Activated CD8-positive, alpha-beta T cell treated with anti-CD3 and anti-CD28 coated beads for 36 hours (primary cell): ENCODE measurements around the gene URI1. TPM values are rescaled to one million over a fixed set of nuclear protein-coding genes. Genes with fewer than 3 reads are reported as not detected.

Source experiments
- ATAC-seq: fragments of 200-7000 bp; cut with Tn5 transposase; one replicate; pipeline ENCODE4 v1.10.0; 2021; ENCODE audit warnings: mild to moderate bottlenecking, moderate library complexity
- CTCF ChIA-PET: fragments of 350-600 bp; sonication (Branson Sonifier 250); formaldehyde crosslinking; loops from one replicate; lab custom pipeline; 2021; ENCODE audit warnings: antibody characterized with exemption; lab: Charles Lee
- POLR2A ChIA-PET: fragments of 350-600 bp; sonication (Branson Sonifier 250); formaldehyde crosslinking; loops from one replicate; lab custom pipeline; 2021; ENCODE audit warnings: antibody characterized with exemption; lab: Charles Lee
- DNase-seq: peaks from one replicate; pipeline ENCODE4 v3.0.0-alpha.2; 2020
- H3K27ac Mint-ChIP-seq: one replicate; pipeline ENCODE4 v1.8.0; 2021; ENCODE audit warnings: mild to moderate bottlenecking, mixed read lengths
- H3K27me3 Mint-ChIP-seq: one replicate; pipeline ENCODE4 v1.8.0; 2021; ENCODE audit warnings: mixed read lengths
- H3K36me3 Mint-ChIP-seq: one replicate; pipeline ENCODE4 v1.8.0; 2021; ENCODE audit warnings: low read depth, mixed read lengths
- H3K4me1 Mint-ChIP-seq: one replicate; pipeline ENCODE4 v1.8.0; 2021; ENCODE audit warnings: low read depth, mixed read lengths
- H3K4me3 Mint-ChIP-seq: one replicate; pipeline ENCODE4 v1.8.0; 2021; ENCODE audit warnings: mild to moderate bottlenecking, moderate library complexity, mixed read lengths
- H3K9me3 Mint-ChIP-seq: one replicate; pipeline ENCODE4 v1.8.0; 2021; ENCODE audit warnings: mixed read lengths
- CTCF ChIP-seq: fragments of 200-600 bp; IDR thresholded peaks from one replicate; pipeline ENCODE4 v1.8.0; 2022; ENCODE audit warnings: antibody characterized with exemption, mild to moderate bottlenecking
- intact Hi-C: fragments of 100-400 bp; cut with micrococcal nuclease; formaldehyde crosslinking; loops from one replicate; pipeline ENCODE4 v1.10.0; 2022
- total RNA-seq, 2 experiments: library from RNA; stranded (reverse); gene quantifications; one replicate each; pipeline ENCODE4 v1.2.3, GENCODE V29; 2021

Gene URI1
- total RNA-seq, 2 experiments from 2014 or later, result 65.5 to 71.1 TPM

DNA sequence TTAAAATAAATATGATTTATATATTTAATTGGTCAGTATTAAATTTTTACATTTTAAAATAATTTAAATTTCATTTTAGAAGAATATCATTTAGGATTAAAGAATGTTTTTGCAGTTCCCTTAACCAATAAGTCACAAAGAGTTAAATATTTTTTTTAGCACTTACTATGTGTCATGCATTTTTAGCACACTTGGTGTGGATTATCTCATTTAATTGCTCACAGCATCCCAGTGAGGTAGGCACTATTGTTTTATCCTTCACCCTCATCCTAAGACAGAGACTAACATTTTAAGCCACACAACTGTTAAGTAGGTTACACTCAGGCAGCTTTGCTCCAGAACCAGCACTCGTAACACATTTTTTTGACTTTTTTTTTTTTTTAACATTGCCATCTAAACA is 78.2 kb downstream of the URI1 start:
- H3K4me3 Mint-ChIP-seq, result no peak overlapping the region
- H3K27me3 Mint-ChIP-seq, result no peaks in the 10 kb centered on the region
- CTCF ChIA-PET, result no interaction called here

DNA sequence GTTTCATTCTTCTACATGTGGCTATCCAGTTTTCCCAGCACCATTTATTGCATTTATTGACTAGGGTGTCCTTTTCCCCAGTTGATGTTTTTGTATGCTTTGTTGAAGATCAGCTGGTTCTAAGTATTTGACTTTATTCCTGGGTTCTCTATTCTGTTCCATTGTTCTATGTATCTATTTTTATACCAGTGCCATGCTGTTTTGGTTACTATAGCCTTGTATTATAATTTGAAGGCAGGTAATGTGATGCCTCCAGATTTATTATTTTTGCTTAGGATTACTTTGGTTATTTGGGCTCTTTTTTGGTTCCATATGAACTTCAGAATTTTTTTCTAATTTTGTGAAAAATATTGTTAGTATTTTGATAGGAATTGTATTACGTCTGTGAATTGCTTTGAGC is 80.6 kb downstream of the URI1 start:
- Mint-ChIP-seq H3K9me3 (no peaks in the 10 kb centered on the region), H3K27ac (no peak overlapping the region), H3K36me3 (peaks cover 22% of the 10 kb centered on the region), H3K4me1 (peaks cover 5% of the 10 kb centered on the region), H3K4me3 (no peak overlapping the region), H3K27me3 (no peaks in the 10 kb centered on the region)
- DNase-seq, result no peak
- ATAC-seq, result no peak
- no peak for TF ChIP-seq CTCF
- intact Hi-C loops, result no loop called here
- ChIA-PET CTCF (no interaction called here), POLR2A (no interaction called here)

More for the DNA sequence above, 78.2 kb downstream of the URI1 start:
- no peak for ATAC-seq
- peaks cover 4% of the 10 kb centered on the region for H3K4me1 Mint-ChIP-seq
- no peak for DNase-seq
- POLR2A ChIA-PET, result interaction anchor here (1.2 kb wide), 1 partner anchor 60 kb away, joined by 3 read pairs; no protein-coding TSS in a partner anchor
- H3K36me3 Mint-ChIP-seq, result peaks cover 22% of the 10 kb centered on the region
- intact Hi-C loops, result no loop called here
- no peaks in the 10 kb centered on the region for H3K9me3 Mint-ChIP-seq
- no peak overlapping the region for H3K27ac Mint-ChIP-seq
- no peak for TF ChIP-seq CTCF

DNA sequence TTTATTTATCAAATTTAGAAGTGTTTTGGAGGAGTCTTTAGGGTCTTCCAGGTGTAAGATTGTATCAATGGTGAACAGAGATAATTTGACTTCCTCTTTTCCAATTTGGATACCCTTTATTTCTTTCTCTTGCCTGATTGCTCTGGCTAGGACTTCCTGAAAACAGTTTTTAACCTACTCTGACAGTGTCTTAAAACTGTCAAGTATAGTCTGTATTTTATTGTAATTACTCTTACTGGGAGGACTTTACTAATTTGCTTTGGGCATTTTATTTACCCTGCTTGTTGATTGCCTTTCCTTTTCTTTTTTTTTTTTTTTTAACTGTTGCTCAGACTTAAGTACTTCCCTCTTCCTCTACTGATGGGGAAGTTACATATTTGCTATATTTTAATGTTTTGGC is 81.3 kb downstream of the URI1 start:
- ChIA-PET POLR2A (no interaction called here), CTCF (no interaction called here)
- Mint-ChIP-seq H3K4me1 (peaks cover 7% of the 10 kb centered on the region), H3K27me3 (no peaks in the 10 kb centered on the region), H3K27ac (no peak overlapping the region), H3K36me3 (peaks cover 21% of the 10 kb centered on the region), H3K9me3 (no peaks in the 10 kb centered on the region), H3K4me3 (no peak overlapping the region)
- intact Hi-C loops, result no loop called here
- TF ChIP-seq CTCF, result no peak
- no peak for DNase-seq
- no peak for ATAC-seq

GRCh38 chr19:30024091-30024490 is 82.1 kb downstream of the URI1 start:
- no peak for ATAC-seq
- H3K4me1 Mint-ChIP-seq, result peaks cover 10% of the 10 kb centered on the region
- CTCF ChIA-PET, result no interaction called here
- peaks cover 23% of the 10 kb centered on the region for H3K36me3 Mint-ChIP-seq
- no peaks in the 10 kb centered on the region for H3K27me3 Mint-ChIP-seq
- DNase-seq, result no peak
- POLR2A ChIA-PET, result no interaction called here
- intact Hi-C loops, result no loop called here
- peaks cover 4% of the 10 kb centered on the region for H3K9me3 Mint-ChIP-seq
- H3K4me3 Mint-ChIP-seq, result no peak overlapping the region
- no peak for TF ChIP-seq CTCF
- no peak overlapping the region for H3K27ac Mint-ChIP-seq

GRCh38 chr19:30026933-30027332 is 84.9 kb downstream of the URI1 start:
- peaks cover 42% of the 10 kb centered on the region for H3K36me3 Mint-ChIP-seq
- TF ChIP-seq CTCF, result no peak
- ATAC-seq (no peak), DNase-seq (no peak)
- H3K9me3 Mint-ChIP-seq, result peaks cover 4% of the 10 kb centered on the region
- no peaks in the 10 kb centered on the region for H3K27me3 Mint-ChIP-seq
- intact Hi-C loops, result no loop called here
- CTCF ChIA-PET, result interaction anchor here (1.0 kb wide), 1 partner anchor 11 kb away, joined by 3 read pairs; no protein-coding TSS in a partner anchor
- POLR2A ChIA-PET, result no interaction called here
- H3K4me1 Mint-ChIP-seq, result peaks cover 28% of the 10 kb centered on the region
- no peak overlapping the region for H3K27ac Mint-ChIP-seq
- no peak overlapping the region for H3K4me3 Mint-ChIP-seq
